Measurements from ENCODE around the gene CFAP92.
"Not testable (repeated sequence)": the region's sequence is repeated elsewhere in the genome, so short reads cannot be mapped to it uniquely, and the experiment has no call there.

CFAP92 gene

DNA sequence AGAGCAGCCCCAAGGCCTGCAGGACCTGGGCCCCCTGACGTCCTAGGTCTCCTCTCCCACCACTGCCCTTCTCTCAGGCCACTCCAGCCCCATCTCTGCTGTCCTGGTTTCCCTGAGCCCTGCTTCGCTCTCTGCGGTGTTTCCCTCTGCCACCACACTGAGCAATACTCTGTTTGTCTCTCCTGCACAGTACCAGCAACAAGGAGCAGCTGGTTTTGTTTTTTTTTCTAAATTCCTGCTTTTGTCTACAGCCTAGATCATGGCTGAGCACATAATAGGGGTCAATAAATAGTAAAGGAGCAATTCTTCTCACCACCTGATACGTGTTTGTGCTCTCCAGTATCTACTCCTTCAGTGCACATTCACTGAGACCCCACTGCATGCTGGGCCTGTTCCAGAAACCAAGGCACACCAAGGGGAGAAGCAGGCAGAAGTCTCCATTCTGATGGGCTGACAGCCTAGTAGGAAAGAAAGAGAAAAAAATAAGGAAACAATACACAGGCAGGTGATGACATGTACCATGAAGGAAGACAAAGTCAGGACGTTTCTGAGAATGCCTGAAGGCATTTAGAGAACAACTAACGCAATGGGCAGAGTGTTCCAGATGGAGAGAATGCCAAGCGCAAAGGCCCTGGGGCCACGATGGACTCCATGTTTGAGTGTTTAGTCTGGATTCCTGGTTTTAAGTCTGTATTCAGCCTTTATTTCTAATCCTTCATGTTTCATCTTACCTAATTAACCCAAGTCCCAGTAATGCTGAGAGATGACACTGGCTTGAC, 120.4 kb downstream of the CFAP92 start:
- H3K36me3 ChIP-seq (ENCODE audit: control insufficient read depth in 2 of 2, insufficient read depth in 2 of 2, low read length in 2 of 2) = no peaks in the 10 kb centered on the region
- H3K27ac ChIP-seq (ENCODE audit: low read length) = no peak overlapping the region
- H3K9ac ChIP-seq (ENCODE audit: low read length in 2 of 2) = no peak overlapping the region
- no peaks in the 10 kb centered on the region for H3K9me3 ChIP-seq (ENCODE audit: control insufficient read depth in 2 of 2, low read length in 2 of 2)
- no peaks in the 10 kb centered on the region for H3K27me3 ChIP-seq (ENCODE audit: control insufficient read depth in 1 of 2, insufficient read depth in 2 of 2, low read length in 2 of 2)
- no peak overlapping the region for H3K4me3 ChIP-seq (ENCODE audit: low read length in 2 of 2)
- H3K4me1 ChIP-seq (ENCODE audit: control insufficient read depth, insufficient read depth, low read length) = peaks cover 9% of the 10 kb centered on the region

DNA sequence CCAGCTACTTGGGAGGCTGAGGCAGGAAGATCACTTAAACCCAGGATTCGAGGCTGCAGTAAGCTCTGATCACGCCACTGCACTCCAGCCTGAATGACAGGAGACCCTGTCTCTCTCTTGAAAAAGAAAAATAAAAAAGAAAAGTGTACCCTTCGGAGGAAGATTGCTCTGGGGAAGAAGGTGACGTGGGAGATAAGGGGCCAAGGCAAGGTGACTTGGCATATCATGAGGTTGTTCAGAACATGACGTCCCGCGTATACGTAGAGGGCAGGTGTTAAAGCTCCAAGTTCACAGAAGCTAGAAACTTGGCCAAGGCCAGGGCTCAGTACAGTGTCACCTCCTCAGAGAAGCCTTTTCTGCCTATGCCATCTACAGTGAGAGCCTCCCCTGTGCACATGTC, 121.1 kb downstream of the CFAP92 start:
- H3K36me3 ChIP-seq (ENCODE audit: control insufficient read depth in 2 of 2, insufficient read depth in 2 of 2, low read length in 2 of 2) = no peaks in the 10 kb centered on the region
- H3K9me3 ChIP-seq (ENCODE audit: control insufficient read depth in 2 of 2, low read length in 2 of 2) = no peaks in the 10 kb centered on the region
- no peak overlapping the region for H3K27ac ChIP-seq (ENCODE audit: low read length)
- no peak overlapping the region for H3K9ac ChIP-seq (ENCODE audit: low read length in 2 of 2)
- no peak overlapping the region for H3K4me3 ChIP-seq (ENCODE audit: low read length in 2 of 2)
- peaks cover 2% of the 10 kb centered on the region for H3K4me1 ChIP-seq (ENCODE audit: control insufficient read depth, insufficient read depth, low read length)
- H3K27me3 ChIP-seq (ENCODE audit: control insufficient read depth in 1 of 2, insufficient read depth in 2 of 2, low read length in 2 of 2) = no peaks in the 10 kb centered on the region

DNA sequence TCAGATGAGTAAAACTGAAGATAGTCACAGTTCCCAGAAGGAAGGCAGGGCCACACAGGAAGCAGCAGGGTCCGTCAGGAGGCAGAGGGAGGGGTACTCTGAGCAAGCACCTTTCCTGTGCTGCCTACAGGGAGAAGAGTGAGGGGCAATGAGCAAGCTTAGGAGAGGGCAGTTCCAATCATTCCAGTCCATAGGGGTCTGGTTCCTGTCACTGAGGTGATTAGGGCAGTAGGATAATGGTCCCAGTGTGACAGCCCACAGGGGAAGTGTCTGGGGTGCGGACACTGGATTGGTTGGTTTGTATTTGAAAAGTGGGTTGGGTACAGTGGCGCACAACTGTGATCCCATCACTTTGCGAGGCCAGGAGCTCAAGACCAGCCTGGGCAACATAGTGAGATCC, 121.6 kb downstream of the CFAP92 start:
- Histone ChIP-seq H3K27me3 (ENCODE audit: control insufficient read depth in 1 of 2, insufficient read depth in 2 of 2, low read length in 2 of 2) (no peaks in the 10 kb centered on the region), H3K4me1 (ENCODE audit: control insufficient read depth, insufficient read depth, low read length) (no peaks in the 10 kb centered on the region), H3K4me3 (ENCODE audit: low read length in 2 of 2) (no peak overlapping the region), H3K9me3 (ENCODE audit: control insufficient read depth in 2 of 2, low read length in 2 of 2) (no peaks in the 10 kb centered on the region), H3K36me3 (ENCODE audit: control insufficient read depth in 2 of 2, insufficient read depth in 2 of 2, low read length in 2 of 2) (no peaks in the 10 kb centered on the region), H3K9ac (ENCODE audit: low read length in 2 of 2) (no peak overlapping the region), H3K27ac (ENCODE audit: low read length) (no peak overlapping the region)

DNA sequence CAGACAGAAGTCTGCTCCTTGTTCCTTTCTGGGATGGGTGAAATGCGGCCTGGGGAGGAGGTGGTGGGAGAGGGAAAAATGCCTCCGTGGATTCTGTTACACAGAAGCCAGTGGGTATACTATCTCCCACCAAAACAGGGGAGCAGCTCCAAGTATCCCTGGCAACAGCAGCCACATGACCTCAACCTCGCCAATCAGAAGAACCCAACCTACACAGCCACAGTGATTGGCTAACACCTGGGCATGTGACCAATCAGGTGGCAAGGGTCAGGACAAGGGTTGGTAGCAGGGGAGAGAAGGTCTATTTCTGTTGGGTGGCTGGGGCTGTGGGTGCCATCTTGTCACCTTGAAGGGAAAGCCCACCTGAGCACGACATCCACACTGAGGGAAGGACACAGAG, 123.5 kb downstream of the CFAP92 start:
- no peaks in the 10 kb centered on the region for H3K4me1 ChIP-seq (ENCODE audit: control insufficient read depth, insufficient read depth, low read length)
- H3K36me3 ChIP-seq (ENCODE audit: control insufficient read depth in 2 of 2, insufficient read depth in 2 of 2, low read length in 2 of 2) = no peaks in the 10 kb centered on the region
- H3K27me3 ChIP-seq (ENCODE audit: control insufficient read depth in 1 of 2, insufficient read depth in 2 of 2, low read length in 2 of 2) = no peaks in the 10 kb centered on the region
- H3K27ac ChIP-seq (ENCODE audit: low read length) = no peak overlapping the region
- H3K9me3 ChIP-seq (ENCODE audit: control insufficient read depth in 2 of 2, low read length in 2 of 2) = no peaks in the 10 kb centered on the region
- H3K9ac ChIP-seq (ENCODE audit: low read length in 2 of 2) = no peak overlapping the region
- H3K4me3 ChIP-seq (ENCODE audit: low read length in 2 of 2) = no peak overlapping the region

DNA sequence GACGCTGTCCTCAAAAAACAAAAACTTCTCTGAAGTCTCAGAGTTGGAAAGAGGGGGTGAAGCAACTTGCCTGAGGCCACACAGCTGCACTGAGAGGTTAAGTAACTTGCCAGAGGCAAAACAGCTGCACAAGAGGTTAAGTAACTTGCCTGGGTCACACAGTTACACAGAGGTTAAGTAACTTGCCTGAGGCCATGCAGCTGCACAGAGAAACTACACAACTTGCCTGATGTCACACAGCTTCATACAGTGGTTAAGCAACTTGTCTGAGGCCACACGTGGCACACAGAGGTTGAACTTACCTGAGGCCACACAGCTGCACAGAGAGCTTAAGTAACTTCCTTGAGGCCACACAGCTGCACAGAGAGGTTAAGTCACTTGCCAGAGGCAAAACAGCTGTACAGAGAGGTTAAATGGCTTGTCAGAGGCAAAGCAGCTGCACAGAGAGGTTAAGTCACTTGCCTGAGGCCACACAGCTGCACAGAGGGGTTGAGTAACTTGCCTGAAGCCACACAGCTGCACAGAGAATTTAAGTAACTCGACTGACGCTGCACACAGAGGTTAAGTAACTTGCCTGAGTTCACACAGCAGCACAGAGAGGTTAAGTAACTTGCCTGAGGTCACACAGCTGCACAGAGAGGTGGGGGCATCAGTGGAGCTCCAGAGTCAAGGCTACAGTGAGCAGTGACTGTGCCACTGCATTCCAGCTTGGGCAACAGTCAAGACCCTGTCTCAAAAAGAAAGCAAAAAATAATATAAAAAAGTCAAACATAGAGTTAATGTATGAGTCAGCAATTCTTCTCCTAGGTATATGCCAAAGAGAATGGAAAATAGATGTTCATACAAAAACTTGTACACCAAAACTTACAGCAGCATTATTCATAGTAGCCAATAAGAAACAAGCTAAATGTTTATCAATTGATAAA, 126.4 kb downstream of the CFAP92 start:
- no peak overlapping the region for H3K27ac ChIP-seq (ENCODE audit: low read length)
- H3K9me3 ChIP-seq (ENCODE audit: control insufficient read depth in 2 of 2, low read length in 2 of 2) = no peaks in the 10 kb centered on the region
- peaks cover 8% of the 10 kb centered on the region for H3K4me1 ChIP-seq (ENCODE audit: control insufficient read depth, insufficient read depth, low read length)
- H3K27me3 ChIP-seq (ENCODE audit: control insufficient read depth in 1 of 2, insufficient read depth in 2 of 2, low read length in 2 of 2) = no peaks in the 10 kb centered on the region
- no peaks in the 10 kb centered on the region for H3K36me3 ChIP-seq (ENCODE audit: control insufficient read depth in 2 of 2, insufficient read depth in 2 of 2, low read length in 2 of 2)
- no peak overlapping the region for H3K4me3 ChIP-seq (ENCODE audit: low read length in 2 of 2)
- no peak overlapping the region for H3K9ac ChIP-seq (ENCODE audit: low read length in 2 of 2)

DNA sequence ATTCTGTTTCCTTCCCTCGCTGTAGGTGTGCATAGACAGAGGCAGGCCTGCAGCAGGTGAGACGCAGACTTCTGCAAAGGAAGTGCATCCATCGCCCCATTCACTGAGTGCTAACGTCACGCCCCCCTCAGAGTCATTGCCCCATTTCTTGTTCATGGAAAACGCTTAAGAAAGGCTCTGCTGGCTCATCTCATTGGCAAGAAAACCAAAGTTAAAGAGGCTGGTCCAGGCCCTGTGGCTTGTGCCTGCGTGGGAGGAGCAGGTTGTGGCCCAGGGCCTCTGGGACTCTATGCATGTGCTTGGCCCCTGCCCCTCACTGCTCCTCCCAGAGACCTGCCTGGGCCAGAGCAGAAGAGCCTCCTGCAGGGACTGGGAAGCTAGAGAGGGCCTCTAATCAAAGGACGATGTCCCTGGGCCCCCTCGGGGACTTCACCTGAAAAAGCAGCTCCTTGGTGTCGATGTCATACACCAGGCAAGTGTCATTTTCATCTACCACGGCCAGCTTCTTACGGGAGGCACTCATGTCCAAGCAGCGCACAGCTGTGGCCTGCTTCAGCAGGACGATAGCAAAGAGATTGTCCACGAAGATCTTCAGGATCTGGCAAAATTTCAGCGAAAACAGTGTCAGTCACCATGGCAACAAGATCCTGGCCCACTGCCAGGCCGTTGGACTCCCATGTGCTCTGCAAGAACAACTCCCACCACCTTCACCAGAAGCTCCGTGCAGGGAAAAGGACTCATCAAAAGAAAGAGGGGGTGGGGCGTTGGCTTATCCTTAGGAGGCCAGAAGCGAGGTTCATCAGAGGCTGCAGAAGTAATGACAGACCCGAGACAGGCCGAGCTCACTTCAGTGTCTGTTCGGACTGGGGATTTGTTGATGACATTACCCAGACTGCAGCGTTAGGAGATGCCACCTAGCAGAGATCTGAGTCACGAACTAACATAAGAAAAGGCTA, 128.7 kb downstream of the CFAP92 start:
- not testable (repeated sequence) for H3K9me3 ChIP-seq (ENCODE audit: control insufficient read depth in 2 of 2, low read length in 2 of 2); H3K4me3 ChIP-seq (ENCODE audit: low read length in 2 of 2); H3K9ac ChIP-seq (ENCODE audit: low read length in 2 of 2); H3K27ac ChIP-seq (ENCODE audit: low read length); H3K36me3 ChIP-seq (ENCODE audit: control insufficient read depth in 2 of 2, insufficient read depth in 2 of 2, low read length in 2 of 2); H3K27me3 ChIP-seq (ENCODE audit: control insufficient read depth in 1 of 2, insufficient read depth in 2 of 2, low read length in 2 of 2); H3K4me1 ChIP-seq (ENCODE audit: control insufficient read depth, insufficient read depth, low read length)

DNA sequence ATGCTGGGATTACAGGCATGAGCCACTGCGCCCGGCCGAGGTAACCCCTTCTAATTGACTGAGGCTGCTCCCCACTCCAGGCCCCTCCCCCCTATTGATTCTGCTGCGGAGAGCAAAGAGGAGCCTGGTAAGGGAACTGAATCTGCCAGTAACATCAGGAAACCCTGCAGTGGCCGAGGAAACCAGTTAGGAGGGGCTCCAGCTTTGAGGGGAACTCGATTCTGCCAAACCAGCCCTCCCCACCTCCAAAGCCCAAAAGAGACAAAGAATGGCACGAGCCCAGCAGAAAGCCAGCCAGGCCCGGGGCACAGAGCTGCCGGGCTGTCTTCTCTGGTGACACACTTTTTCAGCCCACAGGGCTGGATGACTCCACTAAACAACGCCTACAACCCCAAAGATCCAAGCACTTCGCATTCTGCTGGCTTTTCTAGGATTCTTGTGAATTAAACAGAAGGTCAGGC, 129.5 kb downstream of the CFAP92 start:
- Histone ChIP-seq H3K36me3 (ENCODE audit: control insufficient read depth in 2 of 2, insufficient read depth in 2 of 2, low read length in 2 of 2) (no peaks in the 10 kb centered on the region), H3K4me1 (ENCODE audit: control insufficient read depth, insufficient read depth, low read length) (peaks cover 8% of the 10 kb centered on the region), H3K9me3 (ENCODE audit: control insufficient read depth in 2 of 2, low read length in 2 of 2) (peaks cover 0 to 4% of the 10 kb centered on the region in 2 donors), H3K27me3 (ENCODE audit: control insufficient read depth in 1 of 2, insufficient read depth in 2 of 2, low read length in 2 of 2) (no peaks in the 10 kb centered on the region), H3K27ac (ENCODE audit: low read length) (no peak overlapping the region), H3K9ac (ENCODE audit: low read length in 2 of 2) (no peak overlapping the region), H3K4me3 (ENCODE audit: low read length in 2 of 2) (no peak overlapping the region)

DNA sequence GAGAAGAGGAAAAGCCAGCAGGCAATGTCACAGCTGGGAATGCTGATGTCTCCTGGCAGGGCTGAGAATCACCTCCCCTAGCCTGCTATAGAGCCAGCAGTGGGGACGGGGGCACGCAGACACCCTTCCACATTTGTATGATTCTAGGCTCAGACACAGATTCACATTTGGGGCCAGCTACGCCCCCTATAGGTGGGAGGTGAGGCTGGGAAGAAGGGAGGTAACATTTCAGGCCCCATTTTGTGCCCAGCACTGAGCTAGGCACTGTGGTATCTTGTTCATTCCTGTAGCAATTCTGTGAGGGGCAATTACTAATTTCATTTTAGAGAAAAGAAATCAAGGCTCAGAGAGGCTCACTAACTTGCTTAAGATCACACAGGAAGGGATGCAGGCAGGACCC, 130.3 kb downstream of the CFAP92 start:
- Histone ChIP-seq H3K27ac (ENCODE audit: low read length) (no peak overlapping the region), H3K27me3 (ENCODE audit: control insufficient read depth in 1 of 2, insufficient read depth in 2 of 2, low read length in 2 of 2) (no peaks in the 10 kb centered on the region), H3K4me1 (ENCODE audit: control insufficient read depth, insufficient read depth, low read length) (peaks cover 8% of the 10 kb centered on the region), H3K9me3 (ENCODE audit: control insufficient read depth in 2 of 2, low read length in 2 of 2) (peaks cover 0 to 12% of the 10 kb centered on the region in 2 donors), H3K4me3 (ENCODE audit: low read length in 2 of 2) (no peak overlapping the region), H3K9ac (ENCODE audit: low read length in 2 of 2) (no peak overlapping the region), H3K36me3 (ENCODE audit: control insufficient read depth in 2 of 2, insufficient read depth in 2 of 2, low read length in 2 of 2) (no peaks in the 10 kb centered on the region)

DNA sequence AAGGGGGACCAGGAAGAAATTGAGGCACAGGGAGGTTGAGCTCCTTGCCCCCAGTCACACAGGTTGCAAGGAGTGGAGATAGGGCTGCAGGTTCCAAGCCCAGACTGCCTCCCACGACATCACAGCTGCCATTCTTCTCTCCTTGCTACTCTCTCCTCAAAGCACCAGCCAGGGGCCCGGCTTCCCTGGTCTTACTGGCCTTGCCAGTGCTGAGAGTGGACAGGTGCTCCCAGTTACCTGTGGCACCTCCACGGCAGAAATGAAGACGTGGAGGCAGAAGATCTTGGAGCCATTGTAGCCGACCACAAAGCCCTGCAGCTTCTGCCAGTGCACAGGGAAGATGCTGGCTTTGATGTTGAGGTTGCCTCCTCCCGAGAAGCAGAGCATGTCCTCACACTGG, 132.4 kb downstream of the CFAP92 start:
- Histone ChIP-seq H3K27me3 (ENCODE audit: control insufficient read depth in 1 of 2, insufficient read depth in 2 of 2, low read length in 2 of 2) (no peaks in the 10 kb centered on the region), H3K4me3 (ENCODE audit: low read length in 2 of 2) (no peak overlapping the region), H3K27ac (ENCODE audit: low read length) (no peak overlapping the region), H3K36me3 (ENCODE audit: control insufficient read depth in 2 of 2, insufficient read depth in 2 of 2, low read length in 2 of 2) (no peaks in the 10 kb centered on the region), H3K4me1 (ENCODE audit: control insufficient read depth, insufficient read depth, low read length) (peaks cover 8% of the 10 kb centered on the region), H3K9me3 (ENCODE audit: control insufficient read depth in 2 of 2, low read length in 2 of 2) (peaks cover 0 to 14% of the 10 kb centered on the region in 2 donors), H3K9ac (ENCODE audit: low read length in 2 of 2) (no peak overlapping the region)
